ENCODE data around the gene SDK2. TPM values are rescaled to one million over a fixed set of nuclear protein-coding genes. Genes with fewer than 3 reads are reported as not detected.
"Not testable (repeated sequence)": the region's sequence is repeated elsewhere in the genome, so short reads cannot be mapped to it uniquely, and the experiment has no call there.

The SDK2 gene
- polyA plus RNA-seq, 10 donors: 19.4 to 32.3 (median 25.3) TPM

DNA sequence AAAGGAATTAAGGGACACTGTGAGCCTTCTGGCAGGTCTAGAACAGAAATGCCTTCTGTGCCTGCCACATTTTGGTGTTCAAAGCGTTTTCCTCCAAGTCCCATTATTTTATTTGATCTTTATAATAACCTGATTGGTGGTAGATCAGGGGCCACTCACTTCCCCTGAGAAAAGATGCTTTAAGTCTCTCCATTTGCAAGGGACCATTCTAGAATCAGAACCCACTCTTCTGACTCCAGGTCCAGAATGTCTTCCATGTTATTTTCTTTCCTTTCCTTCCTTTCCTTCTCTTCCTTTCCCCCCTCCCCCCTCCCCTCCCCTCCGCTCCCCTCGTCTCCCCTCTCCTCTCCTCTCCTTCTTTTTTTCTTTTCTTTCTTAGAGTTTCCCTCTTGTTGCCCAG is 313.2 kb downstream of the SDK2 start:
- DNase-seq: no peak

DNA sequence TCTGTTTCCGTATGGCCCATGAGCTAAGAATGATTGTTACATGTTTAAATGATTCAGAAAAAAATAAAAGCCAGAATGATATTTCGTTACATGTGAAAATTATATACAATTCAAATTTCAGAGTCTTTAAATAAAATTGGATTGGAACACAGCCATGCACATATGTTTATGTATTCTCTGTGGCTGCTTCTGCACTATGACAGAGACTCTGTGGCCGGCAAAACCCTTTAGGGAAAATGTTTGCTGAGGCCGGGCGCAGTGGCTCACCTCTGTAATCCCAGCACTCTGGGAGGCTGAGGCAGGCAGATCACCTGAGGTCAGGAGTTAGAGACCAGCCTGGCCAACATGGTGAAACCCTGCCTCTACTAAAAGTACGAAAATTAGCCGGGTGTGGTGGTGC is 316.6 kb downstream of the SDK2 start:
- no peak for DNase-seq

DNA sequence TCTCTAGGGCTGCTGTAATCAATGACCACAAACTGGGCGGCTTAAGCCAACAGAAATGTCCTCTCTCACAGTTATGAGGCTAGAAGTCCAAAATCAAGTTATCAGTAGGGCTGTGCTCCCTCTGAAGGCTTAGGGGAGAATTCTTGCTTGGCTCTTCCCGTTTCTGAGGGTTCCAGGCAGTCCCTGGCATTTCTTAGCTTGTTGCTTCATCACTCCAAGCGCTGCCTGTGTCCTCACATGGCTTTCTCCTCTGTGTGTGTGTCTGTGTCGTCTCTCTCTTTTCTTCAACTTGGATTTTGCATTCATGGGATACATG is 318.8 kb downstream of the SDK2 start:
- peak in 1 of 3 donors; percentile 77 for DNase-seq

DNA sequence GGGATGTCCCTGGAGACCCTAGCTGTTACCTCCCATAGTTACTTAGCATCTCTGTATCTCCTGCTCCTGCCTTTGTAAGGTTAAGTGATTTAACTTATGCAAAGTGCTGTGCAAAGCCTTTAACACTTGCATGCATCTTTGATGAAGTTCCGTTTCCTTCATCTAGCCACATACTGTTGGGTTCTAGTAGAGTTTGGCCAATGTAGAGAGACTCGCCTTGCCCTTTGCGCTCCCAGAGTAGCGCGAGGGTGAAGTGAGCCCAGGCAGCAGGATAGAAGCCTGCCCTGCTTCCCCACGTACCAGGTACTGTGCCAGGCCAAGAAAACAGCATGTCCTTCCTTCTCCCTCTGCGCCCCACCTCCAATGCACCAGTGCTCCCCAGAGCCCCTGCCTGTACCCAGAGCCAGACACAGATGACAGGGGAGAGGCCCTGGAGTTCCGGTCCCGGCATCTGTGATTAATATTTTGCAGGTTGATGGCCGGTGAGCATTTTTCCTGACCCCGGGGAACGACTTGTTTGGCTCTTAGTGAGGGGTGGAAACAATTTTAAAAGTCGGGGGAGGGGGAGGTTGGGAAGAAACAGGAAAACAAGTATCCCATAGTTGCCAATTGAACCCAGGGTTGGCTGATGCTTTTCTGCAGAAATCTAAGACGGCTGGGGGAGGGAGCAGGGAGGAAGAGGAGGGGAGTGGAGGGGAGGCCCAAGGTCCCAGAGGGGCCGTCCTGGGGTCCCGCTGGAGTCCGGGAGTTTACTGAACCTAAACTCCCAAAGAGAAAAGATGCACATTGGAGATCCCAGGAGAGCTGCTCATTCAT is 319.3 kb downstream of the SDK2 start:
- no peak for DNase-seq

DNA sequence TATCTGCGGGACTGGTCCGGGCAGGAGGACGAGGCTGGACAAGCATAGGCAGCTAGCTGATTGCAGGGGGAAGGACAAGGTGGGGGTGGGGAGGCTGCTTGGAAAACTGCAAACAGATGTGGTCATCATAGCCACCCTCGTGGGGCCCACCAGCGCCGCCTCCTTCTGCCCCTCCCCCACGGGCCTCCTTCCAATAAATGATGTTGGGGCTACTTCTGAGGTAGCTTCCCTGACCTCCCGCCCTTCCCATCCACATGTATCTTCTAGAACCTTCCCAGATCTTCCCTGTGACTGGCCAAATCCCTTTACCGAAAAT is 320.1 kb downstream of the SDK2 start:
- DNase-seq: peak in 2 of 3 donors; percentile 80 to 92

DNA sequence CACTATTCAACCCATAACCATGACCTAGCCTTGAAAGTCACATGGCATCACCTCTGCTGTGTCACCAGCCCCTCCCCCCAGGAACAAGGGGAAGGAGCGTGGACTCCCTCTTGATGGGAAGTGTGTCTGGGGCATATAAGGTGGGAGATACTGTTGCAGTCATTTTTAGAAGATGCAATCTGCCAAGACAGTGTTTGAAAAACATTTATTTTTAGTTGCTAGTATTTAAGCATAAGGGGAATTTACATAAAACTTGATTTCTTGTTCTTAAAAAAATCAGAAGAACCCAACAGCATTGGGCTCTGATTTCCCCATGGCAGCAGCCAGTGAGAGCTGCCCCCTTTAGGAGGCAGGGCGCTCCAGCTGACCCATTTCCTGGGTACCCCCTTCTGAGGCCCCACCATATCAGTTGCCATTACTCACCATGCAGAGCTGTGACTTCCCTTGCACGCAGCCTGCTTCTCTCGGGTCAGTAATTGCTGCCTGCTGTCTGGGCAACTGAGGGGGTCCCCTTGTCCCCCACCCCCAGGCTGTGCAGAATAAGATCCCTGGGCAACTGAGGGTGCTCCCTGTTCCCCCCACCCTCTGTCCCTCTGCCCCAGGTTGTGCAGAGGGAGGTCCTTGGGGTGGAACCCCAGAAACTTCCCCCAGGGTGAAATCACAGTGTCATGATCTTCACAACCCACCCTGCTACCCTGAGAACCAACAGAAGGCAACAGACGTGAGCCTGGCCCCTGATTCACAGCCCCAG is 320.7 kb downstream of the SDK2 start:
- no peak for DNase-seq

DNA sequence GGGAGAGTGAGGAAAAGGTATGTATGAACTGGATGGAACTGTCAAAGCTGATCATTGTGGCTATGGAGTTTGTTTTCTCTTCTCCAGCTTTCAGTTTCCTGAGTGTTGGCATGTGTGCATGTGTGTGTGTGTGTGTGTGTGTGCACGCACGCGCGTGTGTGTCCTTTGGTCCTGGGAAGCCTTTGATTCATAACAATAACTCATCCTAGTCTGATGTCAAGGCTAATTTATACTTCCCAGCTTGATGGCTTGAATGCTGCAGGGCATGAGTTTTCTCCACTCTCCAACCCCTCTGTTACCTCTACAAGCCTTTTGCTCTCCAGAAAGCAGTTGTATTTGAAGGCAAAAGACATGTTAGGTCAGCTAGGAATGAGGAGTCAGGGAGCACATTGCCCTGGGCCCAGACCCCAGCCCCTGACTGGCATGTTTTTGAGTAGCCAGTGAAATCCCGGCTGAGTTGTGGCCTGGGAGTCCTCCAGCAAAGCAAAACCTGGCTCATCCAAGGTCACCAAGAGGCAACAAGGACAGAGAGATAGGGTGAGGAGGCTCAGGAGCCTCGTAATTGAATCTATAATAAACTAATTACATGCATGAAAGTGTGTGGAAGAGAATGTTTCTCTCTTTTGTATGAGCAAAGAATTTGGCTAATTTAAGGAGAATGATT is 323.5 kb downstream of the SDK2 start:
- DNase-seq: no peak

DNA sequence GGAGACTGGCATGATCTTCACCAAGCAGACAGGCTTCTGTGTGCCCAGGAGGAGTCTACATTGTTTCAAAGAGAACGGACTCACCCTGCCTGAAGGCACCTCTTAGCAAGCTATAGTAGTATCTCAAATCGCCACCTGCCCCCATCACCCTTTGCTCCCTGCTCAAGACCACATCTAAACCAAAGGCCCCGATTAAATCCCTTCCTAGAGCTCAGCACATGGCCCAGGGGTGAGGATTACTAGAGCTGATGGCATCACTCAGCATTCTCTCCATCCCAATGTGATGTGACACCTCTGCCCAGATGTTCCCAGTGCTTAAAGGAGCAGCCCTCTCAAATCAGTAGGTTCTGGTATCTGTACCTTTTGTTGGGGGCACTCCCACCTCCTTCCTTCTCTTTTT is 324.5 kb downstream of the SDK2 start:
- no peak for DNase-seq

DNA sequence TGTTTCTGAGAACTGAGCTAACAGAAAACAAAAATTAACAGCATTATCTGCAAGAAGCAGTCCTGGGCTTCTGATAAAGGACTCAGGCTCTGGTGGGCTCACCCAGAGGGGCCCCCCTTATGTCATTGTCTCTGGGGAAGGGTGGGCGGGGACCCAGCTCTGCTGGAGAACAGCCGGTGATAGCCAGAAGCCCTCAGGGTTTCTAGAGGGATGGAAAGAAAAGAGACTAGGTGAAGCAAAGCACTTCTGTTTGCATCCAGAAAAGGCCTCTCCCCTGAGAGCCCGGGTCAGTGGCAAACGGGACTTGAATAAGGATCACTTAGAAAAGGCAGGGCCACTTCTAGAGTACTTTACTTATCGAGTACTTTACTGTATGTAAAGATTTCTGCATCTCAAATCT is 325.4 kb downstream of the SDK2 start:
- DNase-seq: no peak

DNA sequence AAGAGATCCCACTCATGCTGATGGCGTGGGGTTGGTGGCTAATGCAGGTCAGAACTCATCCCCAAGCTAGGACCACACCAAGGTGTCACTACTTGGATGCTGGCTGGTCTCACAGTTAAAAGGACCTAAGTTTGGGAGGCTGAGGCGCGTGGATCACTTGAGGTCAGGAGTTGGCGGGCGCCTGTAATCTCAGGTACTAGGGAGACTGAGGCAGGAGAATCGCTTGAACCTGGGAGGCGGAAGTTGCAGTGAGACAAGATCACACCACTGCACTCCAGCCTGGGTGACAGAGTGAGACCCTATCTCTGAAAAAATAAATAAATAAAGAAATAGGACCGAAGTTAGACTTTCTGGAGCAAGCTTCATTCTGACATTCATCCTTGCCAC is 325.8 kb downstream of the SDK2 start:
- DNase-seq: no peak

DNA sequence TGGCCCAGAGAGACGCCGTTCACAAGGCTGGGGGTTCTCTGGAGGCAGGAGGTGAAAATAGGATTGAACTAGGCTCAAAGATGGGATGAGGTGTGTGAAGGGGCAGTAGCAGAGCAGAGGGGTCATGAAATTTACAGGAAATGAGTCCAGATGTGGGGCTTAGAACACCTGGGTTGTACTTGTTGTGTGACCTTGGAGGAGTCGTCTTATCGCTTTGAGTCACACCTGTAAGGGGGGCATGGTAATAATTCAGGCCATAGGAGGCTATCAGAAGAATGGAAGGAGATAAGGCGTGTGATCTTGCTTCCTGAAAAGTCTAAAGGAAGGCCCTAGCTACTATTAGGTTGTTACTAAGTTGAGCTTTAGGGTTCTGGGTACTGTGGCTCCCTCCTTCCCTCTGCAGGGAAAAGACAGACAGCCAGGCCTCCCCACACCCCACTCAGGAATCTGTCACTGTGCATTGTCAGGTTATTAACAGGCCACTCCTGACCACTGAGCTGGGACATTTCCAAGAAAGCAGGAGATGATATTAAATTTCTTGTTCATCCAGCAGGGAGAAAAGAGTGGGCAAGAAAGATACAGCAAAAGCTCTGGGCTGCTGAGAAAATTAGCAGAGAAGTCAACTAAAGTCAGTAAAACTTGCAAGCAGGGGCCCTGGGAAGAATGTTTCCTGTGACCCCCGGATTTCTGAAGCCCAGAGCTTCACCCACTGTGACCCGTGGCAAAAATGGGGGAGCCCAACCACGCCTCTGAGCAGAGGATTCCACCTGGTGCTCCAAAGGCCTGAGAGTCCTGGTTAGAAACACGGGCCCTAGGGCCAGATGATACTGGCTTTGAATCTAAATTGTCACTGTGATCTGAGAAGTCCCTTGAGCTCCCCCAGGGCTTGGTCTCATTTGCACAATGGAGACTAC is 326.5 kb downstream of the SDK2 start:
- DNase-seq: no peak

DNA sequence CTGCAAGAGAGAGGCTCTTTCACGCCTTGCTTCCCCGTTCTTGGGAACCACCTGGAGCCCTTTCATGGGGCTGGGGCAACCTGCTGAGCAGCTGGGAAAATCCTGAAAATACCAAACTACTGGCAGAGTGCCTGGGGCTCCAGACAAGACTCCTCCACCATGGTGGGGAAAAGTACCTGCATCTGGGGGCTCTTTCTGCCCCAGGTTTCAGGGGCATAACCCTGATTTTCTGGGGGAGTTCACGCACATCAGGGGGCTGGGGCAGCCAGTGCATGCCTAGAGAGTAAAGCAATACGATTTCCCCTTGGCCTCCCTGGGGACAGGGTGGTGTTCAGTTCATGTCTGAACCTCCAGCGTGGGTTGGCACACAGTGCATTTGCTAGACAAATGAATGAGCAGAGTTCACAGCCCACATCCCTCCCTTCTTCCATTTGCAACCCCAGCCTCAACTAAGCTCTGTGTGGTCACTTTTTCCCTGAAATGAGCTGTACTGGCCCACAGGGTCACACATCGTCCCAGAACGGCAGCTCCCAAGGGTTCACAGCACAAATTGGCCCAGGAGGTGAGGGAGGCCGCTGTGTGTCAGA is 327.2 kb downstream of the SDK2 start:
- no peak for DNase-seq

DNA sequence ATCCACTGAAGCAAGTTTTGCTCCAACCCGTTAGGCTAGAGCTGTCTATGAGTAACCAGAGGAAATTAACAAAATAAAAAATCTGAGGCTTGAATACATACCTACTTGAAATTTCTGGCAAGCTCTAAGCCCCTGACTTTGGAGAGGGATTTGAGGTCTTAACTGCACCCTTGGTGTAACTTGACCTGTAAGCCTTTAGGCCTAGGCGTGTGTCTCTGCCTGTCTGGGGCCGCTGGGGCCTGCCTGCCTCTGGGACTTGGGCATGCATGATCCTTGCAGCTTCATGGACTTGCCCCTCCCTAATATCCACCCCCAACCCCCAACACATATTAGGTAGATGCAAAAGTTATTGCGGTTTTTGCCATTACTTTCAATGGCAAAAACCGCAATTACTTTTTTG is 328.8 kb downstream of the SDK2 start:
- no peak for DNase-seq

DNA sequence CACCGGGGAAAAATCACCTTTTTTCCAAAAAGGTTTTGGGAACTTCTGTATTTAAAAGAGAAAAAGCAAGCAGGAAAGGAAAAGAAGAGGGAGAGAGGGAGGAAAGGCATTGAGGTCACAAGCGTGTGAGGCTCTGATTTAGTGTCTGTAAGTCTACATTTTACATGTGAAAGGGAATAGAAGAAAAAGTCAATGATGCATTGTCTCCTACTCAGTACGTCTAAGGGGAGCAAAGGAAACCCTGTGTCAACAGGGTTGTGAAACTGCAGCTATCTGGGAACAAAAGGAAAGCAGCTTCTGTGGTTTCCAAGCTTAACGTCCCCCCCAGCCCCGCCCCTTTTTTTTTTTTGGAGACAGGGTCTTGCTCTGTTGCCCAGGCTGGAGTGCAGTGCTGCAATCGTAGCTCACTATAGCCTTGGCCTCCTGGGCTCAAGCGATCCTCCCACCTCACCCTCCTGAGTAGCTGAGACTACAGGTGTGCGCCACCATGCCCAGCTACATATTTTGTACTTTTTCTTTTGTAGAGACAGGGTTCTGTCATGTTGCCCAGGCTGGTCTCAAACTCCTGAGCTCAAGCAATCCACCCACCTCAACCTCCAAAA is 330.6 kb downstream of the SDK2 start:
- no peak for DNase-seq

DNA sequence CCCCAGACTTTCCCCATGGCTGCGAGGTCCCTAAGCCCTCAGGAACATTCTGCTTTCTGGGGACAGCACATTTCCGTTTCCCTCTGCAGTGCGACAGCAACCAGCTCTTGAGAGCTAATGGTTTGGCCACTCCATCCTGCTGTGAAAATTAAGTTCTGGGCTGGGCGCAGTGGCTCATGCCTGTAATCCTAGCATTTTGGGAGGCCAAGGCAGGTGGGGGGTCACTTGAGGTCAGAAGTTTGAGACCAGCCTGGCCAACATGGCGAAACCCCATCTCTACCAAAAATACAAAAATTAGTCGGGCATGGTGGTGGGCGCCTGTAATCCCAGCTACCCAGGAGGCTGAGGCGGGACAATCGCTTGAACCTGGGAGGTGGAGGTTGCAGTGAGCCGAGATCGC is 331.4 kb downstream of the SDK2 start:
- not testable (repeated sequence) for DNase-seq

DNA sequence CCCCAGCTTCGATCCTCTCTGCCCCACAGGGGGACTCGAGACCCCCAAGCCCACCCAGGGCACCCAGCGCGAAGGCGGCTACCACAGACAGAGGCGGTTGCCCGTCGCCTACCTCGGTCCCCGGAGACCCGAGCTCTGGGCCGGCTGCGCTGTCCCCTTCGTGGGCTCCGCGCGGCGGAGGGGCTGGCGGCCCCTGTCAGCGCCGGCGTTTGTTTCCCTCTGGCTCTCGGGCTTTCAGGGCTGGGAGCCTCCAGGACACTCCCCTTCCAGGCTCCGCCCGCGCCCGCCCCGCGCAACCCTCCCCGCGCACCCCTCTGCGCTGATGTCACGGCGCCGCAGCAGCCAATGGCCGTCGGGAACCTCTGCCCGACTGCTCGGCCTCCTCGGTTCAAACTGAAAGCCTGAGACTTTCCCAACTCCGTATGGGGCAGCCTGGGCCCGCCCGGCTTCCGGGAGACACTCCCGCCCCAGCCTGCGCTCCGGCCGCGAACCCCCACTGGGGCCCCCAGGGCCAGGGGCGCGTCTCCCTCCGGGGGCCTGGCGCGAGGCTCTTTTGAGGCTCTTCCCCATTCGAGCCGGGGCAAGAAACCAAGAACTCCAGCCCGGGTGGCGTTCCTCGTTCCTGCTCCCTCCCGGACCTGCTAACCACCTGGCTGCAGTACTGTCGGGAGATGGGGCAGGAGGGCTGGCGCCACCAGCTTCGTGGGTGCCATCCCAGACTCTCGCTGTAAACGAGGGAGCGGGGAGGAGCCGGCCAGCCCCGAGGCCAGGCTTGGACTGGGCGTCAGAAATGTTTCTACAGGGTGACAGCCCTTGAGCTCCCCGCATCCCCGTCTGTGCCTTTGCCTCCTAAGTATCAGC is 332.2 kb downstream of the SDK2 start, which contains the start of gene CDC42EP4:
CDC42EP4 (minus strand) TSS at position 221 of the 861 bp plus-strand sequence. CDS start 25,501 bp downstream, outside the sequence.
- peak; percentile 93 to 98 (median 95) for DNase-seq

DNA sequence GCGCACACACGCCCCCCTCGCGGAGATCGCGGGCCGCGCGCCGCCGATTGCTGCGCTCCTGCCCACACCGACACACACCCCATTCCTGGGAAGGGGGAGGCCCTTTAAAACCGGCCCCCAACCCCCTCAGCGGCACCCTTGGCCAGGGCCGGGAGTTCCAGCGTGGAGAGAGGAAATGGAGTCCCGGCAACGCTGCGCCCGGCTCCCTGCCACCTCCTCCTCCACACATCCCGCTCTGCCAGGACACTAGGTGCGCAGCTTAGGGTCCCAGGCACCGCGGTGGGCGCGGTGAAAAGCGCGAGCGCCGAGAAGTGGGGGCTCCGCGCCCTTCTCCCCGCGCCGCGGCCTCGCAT is 332.8 kb downstream of the SDK2 start:
- DNase-seq: no peak

DNA sequence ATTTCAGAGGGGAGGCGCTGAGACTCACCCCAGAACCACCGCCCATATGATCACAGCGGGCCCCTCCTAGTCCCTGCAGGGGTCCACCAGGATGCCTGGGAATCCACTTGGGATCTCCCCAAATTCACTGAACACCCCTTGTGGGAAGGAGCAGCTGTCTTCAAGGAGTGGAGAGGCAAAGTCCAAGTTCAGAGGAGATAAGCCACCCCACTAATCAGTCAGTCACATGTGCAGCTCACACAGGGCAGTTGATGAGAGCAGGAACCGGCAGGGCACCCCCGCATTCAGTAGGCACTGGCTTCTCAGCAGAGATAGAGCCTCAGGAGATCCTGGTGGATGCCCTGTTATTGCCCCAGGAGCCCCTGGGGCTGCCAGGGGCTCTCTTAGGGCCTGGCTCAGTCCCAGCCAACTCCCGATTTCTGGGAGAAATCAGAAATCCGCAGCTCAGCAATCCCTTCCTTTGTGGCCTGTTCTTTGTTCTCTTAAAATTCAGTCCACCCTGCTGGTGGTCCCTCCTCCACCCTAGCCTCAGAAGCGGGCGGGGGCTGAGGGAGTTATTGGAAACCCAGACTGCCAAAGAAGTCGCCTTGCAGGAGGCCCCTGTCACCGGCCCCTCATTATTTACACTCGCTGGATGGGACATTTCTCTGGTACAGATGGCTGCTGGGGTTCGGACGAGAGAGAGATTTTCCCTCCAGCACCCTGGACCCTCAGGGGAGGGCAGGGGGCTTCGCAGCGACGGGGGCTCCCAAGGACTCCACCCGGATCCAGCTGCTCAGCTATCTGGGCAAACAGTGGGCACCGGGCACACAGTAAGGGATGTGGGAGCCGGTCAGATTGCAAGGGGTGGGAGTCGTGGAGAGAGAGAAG is 334.3 kb downstream of the SDK2 start:
- DNase-seq: peak in 1 of 3 donors; percentile 68

DNA sequence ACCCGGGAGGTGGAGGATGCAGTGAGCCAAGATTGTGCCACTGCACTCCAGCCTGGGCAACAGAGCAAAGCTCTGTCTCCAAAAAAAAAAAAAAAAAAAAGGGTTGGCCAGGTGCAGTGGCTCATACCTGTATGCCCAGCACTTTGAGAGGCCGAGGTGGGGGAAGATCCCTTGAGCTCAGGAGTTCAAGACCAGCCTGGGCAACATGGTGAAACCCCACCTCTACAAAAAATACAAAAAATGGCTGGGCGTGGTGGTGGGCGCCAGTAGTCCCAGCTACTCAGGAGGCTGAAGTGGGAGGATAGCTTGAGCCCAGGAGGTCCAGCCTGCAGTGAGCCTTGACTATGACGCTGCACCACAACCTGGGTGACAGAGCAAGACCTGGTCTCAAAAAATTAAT is 335.3 kb downstream of the SDK2 start:
- DNase-seq: not testable (repeated sequence)
